Cerebellar nuclear complex (tissue), 1 donor: ENCODE data around the gene TMED5.

Experiments used
- DNase-seq, 2 experiments: peaks; one replicate each; lab custom pipeline; 2025; lab: John Stamatoyannopoulos, UW

The TMED5 gene

DNA sequence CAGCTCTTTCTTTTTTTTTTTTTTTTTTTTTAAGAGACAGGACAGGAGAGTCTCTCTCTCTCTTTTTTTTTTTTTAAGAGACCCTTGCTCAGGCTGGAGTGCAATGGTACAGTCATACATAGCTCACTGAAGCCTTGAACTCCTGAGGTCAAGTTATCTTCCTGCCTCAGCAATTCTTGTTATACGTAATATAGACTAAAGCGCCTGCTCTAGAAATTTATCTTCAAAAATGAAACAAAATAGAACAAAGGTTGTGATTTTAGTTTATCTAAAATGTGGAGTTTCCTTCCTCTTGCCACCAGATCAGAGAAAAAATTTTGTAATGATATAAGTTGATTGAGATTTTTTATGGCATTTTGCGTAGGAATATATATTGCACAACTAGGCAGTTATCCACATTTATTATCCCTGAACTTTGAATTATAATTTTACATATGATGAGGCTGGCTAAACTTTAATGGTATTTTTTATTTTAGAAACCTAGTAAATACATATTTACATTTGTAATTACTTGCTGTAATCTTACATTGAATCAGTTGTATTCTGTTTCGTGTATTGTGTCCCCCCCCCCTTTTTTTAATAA lies 56.9 kb downstream of the TMED5 start:
- no peak for DNase-seq

DNA sequence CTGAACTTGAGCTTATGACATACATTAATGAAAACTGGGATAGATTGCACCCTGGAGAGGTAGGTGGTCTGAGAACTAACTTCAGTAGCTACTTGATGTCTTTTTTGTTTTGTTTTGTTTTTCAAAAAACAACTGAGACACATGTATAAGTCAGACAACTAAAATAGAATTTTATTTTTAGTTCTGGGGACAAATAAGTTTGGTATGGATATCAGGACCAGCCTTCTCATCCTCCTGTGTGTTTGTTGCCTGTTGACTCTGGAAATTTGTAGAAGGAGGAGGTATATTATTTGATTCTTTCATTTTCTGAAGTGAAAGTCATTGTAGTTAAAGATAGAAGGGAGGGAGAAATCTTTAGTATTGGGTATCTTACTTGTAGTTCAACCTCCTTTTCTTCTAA lies 59.6 kb downstream of the TMED5 start:
- no peak for DNase-seq

DNA sequence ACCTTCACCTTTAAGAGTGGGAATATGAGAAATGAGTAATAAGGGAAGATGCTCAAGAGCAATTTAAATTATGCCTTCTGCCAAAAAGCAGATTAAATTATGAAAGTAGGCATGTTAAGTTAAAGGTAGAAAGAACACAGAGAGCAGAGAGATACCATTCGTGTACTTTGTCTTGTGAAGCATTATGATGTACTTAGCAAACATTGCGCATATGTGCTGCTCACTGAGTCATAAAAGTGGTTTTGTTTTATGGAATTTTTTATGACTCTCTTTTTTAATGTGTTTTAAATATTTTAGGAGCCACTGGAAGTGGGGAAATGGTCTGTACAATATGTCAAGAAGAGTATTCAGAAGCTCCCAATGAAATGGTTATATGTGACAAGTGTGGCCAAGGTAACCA lies 65.8 kb downstream of the TMED5 start:
- no peak for DNase-seq

DNA sequence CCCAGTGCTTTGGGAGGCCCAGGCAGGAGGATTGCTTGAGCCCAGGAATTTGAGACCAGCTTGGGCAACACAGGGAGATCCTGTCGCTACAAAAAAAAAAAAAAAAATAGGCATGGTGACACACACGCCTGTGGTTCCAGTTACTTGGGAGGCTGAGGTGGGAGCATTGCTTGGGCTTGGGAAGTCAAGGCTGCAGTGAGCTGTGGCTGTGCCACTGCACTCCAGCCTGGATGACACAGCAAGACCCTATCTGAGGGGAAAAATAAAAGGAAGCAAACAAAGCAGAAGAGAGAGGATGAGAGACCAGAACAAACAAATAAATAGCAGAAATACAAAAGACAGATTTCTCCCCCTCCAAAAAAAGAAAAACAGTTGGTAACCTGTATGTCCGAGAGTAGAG lies 67.1 kb downstream of the TMED5 start:
- no peak for DNase-seq

GRCh38 chr1:93111561-93111960 lies 68.7 kb downstream of the TMED5 start:
- DNase-seq, result no peak

DNA sequence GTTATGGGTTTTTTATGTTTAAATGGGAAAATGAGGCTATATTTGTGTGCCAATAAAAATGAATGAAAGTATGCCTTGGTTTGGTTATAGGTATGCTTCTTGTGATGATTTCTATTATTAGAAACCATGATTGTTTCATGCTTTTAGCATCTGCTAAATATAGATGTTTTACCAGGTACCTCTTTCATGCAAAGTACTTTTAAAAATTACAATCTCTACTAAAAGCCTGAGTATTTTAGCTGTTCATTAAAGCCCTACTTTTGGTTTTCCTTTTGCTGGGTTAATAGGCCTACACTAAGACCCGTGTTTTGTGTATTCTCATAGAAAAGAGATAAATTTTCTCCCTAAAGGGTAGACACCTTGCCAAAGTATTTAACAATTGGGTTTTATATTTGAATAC lies 69.1 kb downstream of the TMED5 start:
- no peak for DNase-seq

DNA sequence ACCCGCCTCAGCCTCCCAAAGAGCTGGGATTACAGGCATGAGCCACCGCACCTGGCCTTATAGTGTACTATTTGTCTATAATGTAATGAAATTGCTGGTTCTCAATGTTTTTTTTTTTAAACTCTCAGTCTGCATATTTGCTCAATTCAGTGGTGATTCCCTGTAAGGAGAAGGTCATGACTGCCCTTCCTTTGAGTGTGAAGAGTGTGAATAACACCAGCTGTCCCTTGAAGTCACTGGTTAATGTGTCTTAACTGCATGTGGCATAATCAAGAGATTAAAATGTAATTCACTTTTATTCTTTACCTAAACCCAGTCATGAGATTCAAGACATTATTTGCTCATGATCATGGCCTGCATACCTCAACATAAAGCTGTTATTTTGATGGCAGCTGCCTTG lies 70.6 kb downstream of the TMED5 start:
- DNase-seq, result no peak

DNA sequence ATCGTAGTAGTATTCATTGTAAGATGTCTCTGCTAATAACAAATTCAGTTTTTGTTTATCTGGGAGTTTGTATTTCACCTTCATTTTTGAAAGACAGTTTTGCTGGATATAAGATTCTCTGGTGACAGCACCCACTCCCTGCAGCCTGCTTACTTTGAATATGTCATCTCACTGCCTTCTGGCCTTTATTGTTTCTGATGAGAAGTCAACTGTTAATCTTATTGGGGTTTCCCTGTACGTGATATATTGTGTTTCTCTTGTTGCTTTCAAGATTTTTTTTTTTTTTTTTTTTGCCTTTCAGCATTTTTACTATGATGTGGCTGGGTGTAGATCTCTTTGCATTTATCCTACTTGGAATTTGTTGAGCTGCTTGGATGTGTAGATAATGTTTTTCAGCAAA lies 71.9 kb downstream of the TMED5 start:
- no peak for DNase-seq

DNA sequence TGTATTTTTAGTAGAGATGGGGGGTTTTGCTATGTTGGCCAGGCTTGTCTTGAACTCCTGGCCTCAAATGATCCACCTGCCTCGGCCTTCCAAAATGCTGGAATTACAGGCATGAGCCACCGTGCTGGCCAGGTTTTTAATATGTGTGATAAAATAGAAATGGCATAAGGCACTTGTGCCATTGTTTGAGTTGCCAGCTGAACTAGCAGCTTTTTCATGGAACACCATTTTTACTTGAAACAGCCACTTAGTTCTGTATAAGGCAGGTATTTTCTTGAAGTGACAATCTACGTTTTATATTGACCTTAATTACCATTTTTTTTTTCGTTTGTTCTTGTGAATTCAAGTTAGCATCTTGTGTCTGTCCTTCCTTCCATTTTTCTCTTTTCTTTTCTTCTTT lies 72.8 kb downstream of the TMED5 start:
- DNase-seq, result no peak

DNA sequence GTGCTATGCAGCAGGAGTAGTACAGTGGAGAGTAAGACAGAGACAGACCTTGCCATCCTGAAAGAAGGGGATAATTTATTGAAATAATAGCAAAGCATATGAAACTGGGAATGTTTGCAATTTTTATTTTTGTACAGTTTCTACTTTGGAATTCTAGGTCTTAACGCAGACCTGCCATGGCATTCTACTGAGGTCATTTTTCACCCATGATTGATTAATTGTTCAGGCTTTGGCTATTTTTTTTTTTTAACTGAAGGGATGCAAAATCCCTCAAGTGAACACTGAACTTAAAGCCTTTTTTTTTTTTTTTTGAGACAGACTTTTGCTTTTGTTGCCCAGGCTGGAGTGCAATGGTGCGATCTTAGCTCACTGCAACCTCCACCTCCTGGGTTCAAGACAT lies 74.0 kb downstream of the TMED5 start:
- no peak for DNase-seq

- DNase-seq, result no peak
Observed at GRCh38 chr1:93102142-93102541, 78.1 kb downstream of the TMED5 start.
